Panc1 (cell line): ENCODE results near the gene SNUPN.

ENCODE experiments used
- CTCF ChIP-seq: fragments of 450-650 bp; IDR thresholded peaks from 2 replicates; pipeline ENCODE4 v1.5.1; 2017; ENCODE audit warnings: mild to moderate bottlenecking
- POLR2AphosphoS5 ChIP-seq: IDR thresholded peaks from 2 replicates; pipeline ENCODE4 v1.6.1; 2012; ENCODE audit warnings: mild to moderate bottlenecking, low read depth, low read length, moderate library complexity
- REST ChIP-seq, 2 experiments: IDR thresholded peaks; 2 replicates each; pipeline ENCODE4 v1.6.1; 2011 to 2012; ENCODE audit warnings: low read depth in 2 of 2, control low read depth in 1 of 2, low read length in 1 of 2, mild to moderate bottlenecking in 1 of 2, moderate library complexity in 1 of 2; ENCODE audit not compliant: insufficient read depth in 1 of 2
- SIN3A ChIP-seq: IDR thresholded peaks from 2 replicates; pipeline ENCODE4 v1.6.1; 2012; ENCODE audit warnings: low read depth, mild to moderate bottlenecking, low read length, moderate library complexity, borderline replicate concordance; ENCODE audit not compliant: insufficient read depth
- TCF7L2 ChIP-seq: IDR thresholded peaks from 2 replicates; pipeline ENCODE4 v1.6.1; 2011; ENCODE audit warnings: mild to moderate bottlenecking, low read depth, low read length, inconsistent platforms

GRCh38 chr15:75666823-75667501 lies 41.4 kb upstream of the SNUPN start:
- no peak for TF ChIP-seq REST (IDR thresholded peaks at IDR 0.05; ENCODE audit: insufficient read depth in 1 of 2, low read depth in 2 of 2, low read length in 1 of 2)
- no peak for TF ChIP-seq CTCF
- no peak for TF ChIP-seq POLR2AphosphoS5
- TF ChIP-seq SIN3A = no peak
- no peak for TF ChIP-seq TCF7L2
